Thyroid gland (tissue), 4 donors: ENCODE results near the gene PTPRB.

ENCODE experiments used
- CTCF ChIP-seq, 6 experiments: fragments of 200-600 bp in 3 of 6; fragments of 450-650 bp in 3 of 6; sonication (generic) in 3 of 6; IDR thresholded peaks; one replicate each; pipeline ENCODE4 v1.5.1; 2016 to 2019; ENCODE audit warnings: antibody characterized with exemption in 6 of 6, mild to moderate bottlenecking in 2 of 6, inconsistent platforms in 1 of 6, moderate library complexity in 1 of 6
- POLR2A ChIP-seq, 2 donors: fragments of 450-650 bp; IDR thresholded peaks; one replicate each; pipeline ENCODE4 v1.6.1; 2017; ENCODE audit warnings: antibody characterized with exemption in 2 of 2, mild to moderate bottlenecking in 2 of 2, moderate library complexity in 1 of 2

GRCh38 chr12:70683976-70684375 lies 46.7 kb upstream of the PTPRB start:
- TF ChIP-seq POLR2A (IDR thresholded peaks at IDR 0.05) (no peak), CTCF (IDR thresholded peaks at IDR 0.05) (no peak)
